OCI-LY1 (cell line): Measurements from ENCODE around the gene ZIC4.

Experiments
- H2AFZ ChIP-seq: fragments of 200-600 bp; sonication (generic), shearing (Covaris generic); 2 replicates; pipeline ENCODE4 v1.6.0; 2014; ENCODE audit warnings: antibody characterized with exemption, mild to moderate bottlenecking, low read length
- H3F3A ChIP-seq: fragments of 200-600 bp; sonication (generic), shearing (Covaris generic); 2 replicates; pipeline ENCODE4 v1.6.0; 2014; ENCODE audit warnings: mild to moderate bottlenecking, antibody characterized with exemption, low read length, moderate library complexity; ENCODE audit not compliant: insufficient read depth
- H3K27ac ChIP-seq: fragments of 200-600 bp; sonication (generic); 2 replicates; pipeline ENCODE4 v1.5.1; 2014; ENCODE audit warnings: low read length, mixed run types, mild to moderate bottlenecking, low read depth; ENCODE audit not compliant: poor library complexity, severe bottlenecking
- H3K27me3 ChIP-seq: fragments of 200-600 bp; sonication (generic); 2 replicates; pipeline ENCODE4 v1.6.0; 2014; ENCODE audit warnings: antibody characterized with exemption, mild to moderate bottlenecking, low read length, moderate library complexity; ENCODE audit not compliant: insufficient read depth
- H3K36me3 ChIP-seq: fragments of 200-600 bp; sonication (generic); 2 replicates; pipeline ENCODE4 v1.6.1; 2014; ENCODE audit warnings: mild to moderate bottlenecking, antibody characterized with exemption, low read length, moderate library complexity, mixed read lengths; ENCODE audit not compliant: insufficient read depth
- H3K4me1 ChIP-seq: fragments of 200-600 bp; sonication (generic); 2 replicates; pipeline ENCODE4 v1.5.1; 2014; ENCODE audit warnings: mild to moderate bottlenecking, low read length, moderate library complexity; ENCODE audit not compliant: insufficient read depth, severe bottlenecking
- H3K4me2 ChIP-seq: fragments of 200-600 bp; sonication (generic), shearing (Covaris generic); 2 replicates; pipeline ENCODE4 v1.6.1; 2014; ENCODE audit warnings: low read length
- H3K4me3 ChIP-seq: fragments of 200-600 bp; sonication (generic); 2 replicates; pipeline ENCODE4 v1.5.1; 2014; ENCODE audit warnings: low read length, low read depth, mild to moderate bottlenecking, mixed read lengths; ENCODE audit not compliant: poor library complexity, severe bottlenecking
- H3K79me2 ChIP-seq: fragments of 200-600 bp; shearing (Covaris generic); 2 replicates; pipeline ENCODE4 v1.6.1; 2016; ENCODE audit warnings: mixed run types, low read length, mixed read lengths; ENCODE audit not compliant: insufficient read depth
- H3K9ac ChIP-seq: fragments of 200-600 bp; sonication (generic), shearing (Covaris generic); 2 replicates; pipeline ENCODE4 v1.6.1; 2014; ENCODE audit warnings: mild to moderate bottlenecking, low read length, mixed read lengths
- H3K9me2 ChIP-seq: fragments of 200-600 bp; sonication (generic), shearing (Covaris generic); 2 replicates; pipeline ENCODE4 v1.6.1; 2014; ENCODE audit warnings: low read depth, mild to moderate bottlenecking, low read length, mixed read lengths
- H3K9me3 ChIP-seq: fragments of 200-600 bp; shearing (Covaris generic); 2 replicates; pipeline ENCODE4 v1.6.1; 2014; ENCODE audit warnings: low read length, mixed read lengths
- H4K20me1 ChIP-seq: fragments of 200-600 bp; sonication (generic), shearing (Covaris generic); 2 replicates; pipeline ENCODE4 v1.6.0; 2016; ENCODE audit warnings: mild to moderate bottlenecking, low read length; ENCODE audit not compliant: insufficient read depth
- EZH2 ChIP-seq: fragments of 200-600 bp; sonication (generic), shearing (Covaris generic); IDR thresholded peaks from 2 replicates; pipeline ENCODE4 v1.8.0; 2017; ENCODE audit warnings: borderline replicate concordance, mixed run types, mild to moderate bottlenecking, antibody characterized with exemption, low read length, moderate library complexity, mixed read lengths
- TF ChIP-seq, protein P1 (sequence below): fragments of 200-600 bp; sonication (generic), shearing (Covaris generic); IDR thresholded peaks from 2 replicates; pipeline ENCODE4 v1.5.1; 2017; ENCODE audit warnings: mild to moderate bottlenecking, antibody characterized with exemption, low read length, moderate library complexity, mixed read lengths

The ZIC4 gene

DNA sequence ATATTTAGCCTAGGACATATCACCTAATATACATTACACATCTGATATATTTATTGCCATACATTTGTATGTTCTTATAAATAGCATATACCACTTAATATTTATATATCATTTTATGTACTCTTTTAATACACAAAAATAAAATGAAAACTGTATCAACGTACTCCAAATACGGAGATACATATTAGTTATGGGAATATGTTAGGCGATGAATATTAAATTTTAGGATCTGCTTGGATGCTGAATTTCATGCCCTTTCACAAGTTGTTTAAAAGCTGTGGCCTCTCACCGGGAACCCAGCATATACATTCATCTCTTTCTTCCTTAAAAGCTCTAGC lies 50.6 kb downstream of the ZIC4 start:
- Histone ChIP-seq H3K4me3 (no peak overlapping the region), H3F3A (no peaks in the 10 kb centered on the region), H3K27ac (no peak overlapping the region), H3K79me2 (no peaks in the 10 kb centered on the region), H3K9me3 (no peaks in the 10 kb centered on the region), H3K4me1 (no peaks in the 10 kb centered on the region), H3K36me3 (no peaks in the 10 kb centered on the region), H3K27me3 (no peaks in the 10 kb centered on the region), H3K4me2 (no peak overlapping the region), H2AFZ (no peak overlapping the region), H3K9ac (no peak overlapping the region), H3K9me2 (no peaks in the 10 kb centered on the region), H4K20me1 (no peaks in the 10 kb centered on the region)
- TF ChIP-seq, protein P1, sequence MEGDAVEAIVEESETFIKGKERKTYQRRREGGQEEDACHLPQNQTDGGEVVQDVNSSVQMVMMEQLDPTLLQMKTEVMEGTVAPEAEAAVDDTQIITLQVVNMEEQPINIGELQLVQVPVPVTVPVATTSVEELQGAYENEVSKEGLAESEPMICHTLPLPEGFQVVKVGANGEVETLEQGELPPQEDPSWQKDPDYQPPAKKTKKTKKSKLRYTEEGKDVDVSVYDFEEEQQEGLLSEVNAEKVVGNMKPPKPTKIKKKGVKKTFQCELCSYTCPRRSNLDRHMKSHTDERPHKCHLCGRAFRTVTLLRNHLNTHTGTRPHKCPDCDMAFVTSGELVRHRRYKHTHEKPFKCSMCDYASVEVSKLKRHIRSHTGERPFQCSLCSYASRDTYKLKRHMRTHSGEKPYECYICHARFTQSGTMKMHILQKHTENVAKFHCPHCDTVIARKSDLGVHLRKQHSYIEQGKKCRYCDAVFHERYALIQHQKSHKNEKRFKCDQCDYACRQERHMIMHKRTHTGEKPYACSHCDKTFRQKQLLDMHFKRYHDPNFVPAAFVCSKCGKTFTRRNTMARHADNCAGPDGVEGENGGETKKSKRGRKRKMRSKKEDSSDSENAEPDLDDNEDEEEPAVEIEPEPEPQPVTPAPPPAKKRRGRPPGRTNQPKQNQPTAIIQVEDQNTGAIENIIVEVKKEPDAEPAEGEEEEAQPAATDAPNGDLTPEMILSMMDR = no peak
- TF ChIP-seq EZH2 = no peak

DNA sequence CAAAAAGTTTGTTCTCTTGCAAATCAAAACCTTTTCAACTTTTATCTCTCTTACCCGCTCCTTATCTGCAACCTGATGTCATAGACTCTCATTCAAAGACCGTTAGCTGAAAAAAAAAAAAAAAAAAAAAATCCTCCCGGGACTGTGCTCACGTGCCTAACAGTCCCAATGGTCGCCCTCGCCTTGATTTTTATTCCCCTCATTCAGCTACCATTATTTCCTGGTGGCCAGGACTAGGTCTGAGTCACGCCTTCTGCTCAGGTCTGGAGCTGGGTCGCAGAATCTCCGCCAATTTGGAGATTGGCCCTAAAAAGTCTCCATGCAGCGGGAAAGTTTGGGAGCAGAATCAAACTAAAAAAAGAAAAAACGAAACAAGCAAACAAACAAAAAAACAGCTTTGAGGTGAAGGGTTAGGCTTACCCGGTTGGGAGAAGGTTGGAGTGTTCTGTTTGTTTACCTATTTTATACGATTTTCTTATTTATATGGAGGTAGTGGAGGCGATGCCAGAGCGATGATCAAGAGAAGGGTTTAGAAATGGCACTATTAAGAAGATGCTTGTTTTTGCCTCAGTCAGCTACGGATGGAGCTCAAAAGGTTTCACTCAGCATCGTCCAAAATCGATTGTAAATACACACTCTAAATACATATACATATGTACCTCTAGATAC lies 51.1 kb downstream of the ZIC4 start:
- Histone ChIP-seq H3K4me3 (no peak overlapping the region), H3K4me1 (no peaks in the 10 kb centered on the region), H3K9me2 (no peaks in the 10 kb centered on the region), H3K79me2 (no peaks in the 10 kb centered on the region), H3K9ac (no peak overlapping the region), H3F3A (no peaks in the 10 kb centered on the region), H4K20me1 (no peaks in the 10 kb centered on the region), H3K9me3 (no peaks in the 10 kb centered on the region), H3K4me2 (no peak overlapping the region), H3K27me3 (no peaks in the 10 kb centered on the region), H2AFZ (no peak overlapping the region), H3K36me3 (no peaks in the 10 kb centered on the region), H3K27ac (no peak overlapping the region)
- TF ChIP-seq, protein P1 = no peak
- TF ChIP-seq EZH2 = no peak

DNA sequence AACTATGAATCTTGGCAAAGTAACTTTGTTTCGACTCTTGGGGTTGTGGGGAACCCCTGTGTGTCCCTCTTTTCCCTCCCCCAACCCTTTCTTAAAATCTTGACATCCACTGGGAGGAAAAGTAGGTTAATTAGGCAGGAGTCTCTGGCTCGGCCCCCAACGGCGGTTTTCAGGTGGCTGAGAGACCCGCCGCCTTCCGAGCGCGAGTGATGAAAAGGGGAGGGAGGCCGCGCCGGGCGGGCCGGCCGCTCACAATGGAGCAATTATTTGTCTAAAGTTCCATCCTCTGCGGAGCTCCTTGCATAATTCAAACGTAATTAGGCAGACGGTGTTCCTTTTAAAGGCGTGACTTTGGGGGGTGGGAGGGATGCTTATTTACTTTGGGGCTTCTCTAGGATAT lies 51.7 kb downstream of the ZIC4 start:
- H3K27me3 ChIP-seq = no peaks in the 10 kb centered on the region
- no peaks in the 10 kb centered on the region for H3K79me2 ChIP-seq
- no peak overlapping the region for H3K27ac ChIP-seq
- no peak overlapping the region for H3K9ac ChIP-seq
- H3K36me3 ChIP-seq = no peaks in the 10 kb centered on the region
- no peaks in the 10 kb centered on the region for H3F3A ChIP-seq
- H3K9me2 ChIP-seq = no peaks in the 10 kb centered on the region
- no peak for TF ChIP-seq EZH2
- TF ChIP-seq, protein P1 = no peak
- no peaks in the 10 kb centered on the region for H3K4me1 ChIP-seq
- H3K4me3 ChIP-seq = no peak overlapping the region
- H3K4me2 ChIP-seq = no peak overlapping the region
- H2AFZ ChIP-seq = no peak overlapping the region
- H3K9me3 ChIP-seq = no peaks in the 10 kb centered on the region
- no peaks in the 10 kb centered on the region for H4K20me1 ChIP-seq
